Loucy (cell line): ENCODE data around the gene HMCN1.

Experiments used
- CTCF ChIP-seq: fragments of 200-600 bp; sonication (generic); conservative IDR thresholded peaks from 2 replicates; pipeline ENCODE4 v1.5.1; 2014; ENCODE audit warnings: mild to moderate bottlenecking, antibody characterized with exemption, low read length
- EZH2phosphoT487 ChIP-seq: fragments of 200-600 bp; IDR thresholded peaks from 2 replicates; pipeline ENCODE4 v1.6.1; 2018; ENCODE audit warnings: antibody characterized with exemption, mild to moderate bottlenecking, moderate library complexity, borderline replicate concordance

GRCh38 chr1:185973645-185974044, 239.5 kb downstream of the HMCN1 start:
- TF ChIP-seq CTCF, result no peak
- TF ChIP-seq EZH2phosphoT487, result no peak
